SU-DHL-6 (cell line): ENCODE results near the gene C6orf47.

Experiments
- H2AFZ ChIP-seq: fragments of 200-600 bp; sonication (generic); 2 replicates; pipeline ENCODE4 v1.6.1; 2014; ENCODE audit warnings: low read depth, mild to moderate bottlenecking, moderate library complexity, mixed read lengths, antibody characterized with exemption, low read length; ENCODE audit not compliant: severe bottlenecking
- H3F3A ChIP-seq: fragments of 200-600 bp; shearing (Covaris generic); 2 replicates; pipeline ENCODE4 v1.6.0; 2016; ENCODE audit warnings: antibody characterized with exemption, mild to moderate bottlenecking; ENCODE audit not compliant: insufficient read depth
- H3K27ac ChIP-seq: fragments of 200-600 bp; sonication (generic); 2 replicates; pipeline ENCODE4 v1.5.1; 2016; ENCODE audit warnings: low read depth, mild to moderate bottlenecking, low read length, moderate library complexity, mixed read lengths
- H3K27me3 ChIP-seq: fragments of 200-600 bp; sonication (generic), shearing (Covaris generic); 2 replicates; pipeline ENCODE4 v1.6.0; 2014; ENCODE audit warnings: mild to moderate bottlenecking, low read length
- H3K36me3 ChIP-seq: fragments of 200-600 bp; sonication (generic); 2 replicates; pipeline ENCODE4 v1.6.1; 2014; ENCODE audit warnings: mild to moderate bottlenecking, low read length, mixed read lengths
- H3K4me2 ChIP-seq: fragments of 300-600, 200-600 bp; shearing (Covaris generic), sonication (generic); 2 replicates; pipeline ENCODE4 v1.6.0; 2014; ENCODE audit warnings: low read length, low read depth, mild to moderate bottlenecking; ENCODE audit not compliant: poor library complexity, severe bottlenecking
- H3K4me3 ChIP-seq: fragments of 200-600 bp; sonication (generic); 2 replicates; pipeline ENCODE4 v1.5.1; 2014; ENCODE audit warnings: antibody characterized with exemption, low read length, mild to moderate bottlenecking, mixed read lengths; ENCODE audit not compliant: insufficient read depth, poor library complexity, severe bottlenecking
- H3K79me2 ChIP-seq: fragments of 200-600 bp; sonication (generic); 2 replicates; pipeline ENCODE4 v1.6.1; 2014; ENCODE audit warnings: mild to moderate bottlenecking, low read length, moderate library complexity; ENCODE audit not compliant: insufficient read depth
- H3K9ac ChIP-seq: fragments of 200-600 bp; sonication (generic); 2 replicates; pipeline ENCODE4 v1.7.0; 2014; ENCODE audit warnings: mild to moderate bottlenecking, low read length
- H3K9me2 ChIP-seq: fragments of 200-600 bp; sonication (generic); replicated peaks from 2 replicates; pipeline ENCODE4 v1.6.1; 2014; ENCODE audit warnings: low read length; ENCODE audit not compliant: insufficient read depth
- H3K9me3 ChIP-seq: fragments of 200-600 bp; sonication (generic); 2 replicates; pipeline ENCODE4 v1.6.1; 2014; ENCODE audit warnings: low read length, mixed read lengths; ENCODE audit not compliant: insufficient read depth
- H4K20me1 ChIP-seq: fragments of 200-600 bp; sonication (generic); 2 replicates; pipeline ENCODE4 v1.6.1; 2014; ENCODE audit warnings: low read depth, mild to moderate bottlenecking, antibody characterized with exemption, low read length, moderate library complexity, mixed read lengths
- CTCF ChIP-seq: fragments of 200-600 bp; sonication (generic); IDR thresholded peaks from one replicate; pipeline ENCODE4 v1.5.1; 2017; ENCODE audit warnings: antibody characterized with exemption, mild to moderate bottlenecking, low read length, moderate library complexity; ENCODE audit not compliant: insufficient read depth, poor library complexity, severe bottlenecking
- EZH2phosphoT487 ChIP-seq: fragments of 200-600 bp; sonication (generic), shearing (Covaris generic); conservative IDR thresholded peaks from 2 replicates; pipeline ENCODE4 v1.6.1; 2018; ENCODE audit warnings: mild to moderate bottlenecking, antibody characterized with exemption, low read length, moderate library complexity, mixed read lengths

C6orf47 gene

GRCh38 chr6:31636698-31637596 is 23.6 kb downstream of the C6orf47 start:
- Histone ChIP-seq H3K9me2 (no peaks in the 10 kb centered on the region), H3K27me3 (no peaks in the 10 kb centered on the region), H3K27ac (no peak overlapping the region), H3K79me2 (0 out of 2 replicates have a peak, but pooled peaks cover 3% of the 10 kb centered on the region), H3K36me3 (peaks cover 27% of the 10 kb centered on the region; the same call in 1 of the 2 replicates), H4K20me1 (no peaks in the 10 kb centered on the region; the same call in 1 of the 2 replicates), H3K4me2 (no peak overlapping the region), H3K9me3 (no peaks in the 10 kb centered on the region), H2AFZ (no peak overlapping the region), H3K9ac (no peak overlapping the region), H3K4me3 (no peak overlapping the region), H3F3A (peaks cover 57% of the 10 kb centered on the region)
- TF ChIP-seq CTCF = no peak
- TF ChIP-seq EZH2phosphoT487 = no peak

- Histone ChIP-seq H3K36me3 (peaks cover 37% of the 10 kb centered on the region; the same call in 1 of the 2 replicates), H3K27me3 (no peaks in the 10 kb centered on the region), H3K9me2 (no peaks in the 10 kb centered on the region), H3K27ac (no peak overlapping the region), H3F3A (peaks cover 57% of the 10 kb centered on the region), H3K79me2 (0 out of 2 replicates have a peak, but pooled peaks cover 4% of the 10 kb centered on the region), H2AFZ (no peak overlapping the region), H3K9me3 (no peaks in the 10 kb centered on the region), H3K9ac (no peak overlapping the region), H3K4me3 (no peak overlapping the region), H4K20me1 (no peaks in the 10 kb centered on the region; the same call in 1 of the 2 replicates), H3K4me2 (no peak overlapping the region)
- no peak for TF ChIP-seq EZH2phosphoT487
- TF ChIP-seq CTCF = no peak
These were observed 25.5 kb downstream of the C6orf47 start for GRCh38 chr6:31634969-31635575.

GRCh38 chr6:31634131-31634530 is 26.4 kb downstream of the C6orf47 start:
- no peaks in the 10 kb centered on the region for H3K9me3 ChIP-seq
- H3K9me2 ChIP-seq = no peaks in the 10 kb centered on the region
- H3K9ac ChIP-seq = no peak overlapping the region
- no peak overlapping the region for H3K4me3 ChIP-seq
- H2AFZ ChIP-seq = no peak overlapping the region
- 0 out of 2 replicates have a peak, but pooled peaks cover 4% of the 10 kb centered on the region for H3K79me2 ChIP-seq
- TF ChIP-seq EZH2phosphoT487 (no peak), CTCF (no peak)
- H3K36me3 ChIP-seq = peaks cover 42% of the 10 kb centered on the region
- no peaks in the 10 kb centered on the region for H3K27me3 ChIP-seq
- no peak overlapping the region for H3K4me2 ChIP-seq
- no peak overlapping the region for H3K27ac ChIP-seq
- H3F3A ChIP-seq = peaks cover 53% of the 10 kb centered on the region
- no peaks in the 10 kb centered on the region; the same call in 1 of the 2 replicates for H4K20me1 ChIP-seq
